HepG2 (cell line): ENCODE results near the gene SLC50A1. TPM values are rescaled to one million over a fixed set of nuclear protein-coding genes. Genes with fewer than 3 reads are reported as not detected.

Experiments
- GLI4 ChIP-seq: sonication (generic); formaldehyde crosslinking; IDR thresholded peaks from 2 replicates; pipeline ENCODE4 v1.5.1; 2020; ENCODE audit warnings: missing genetic modification reagents, mild to moderate bottlenecking, moderate library complexity, borderline replicate concordance
- HNRNPL ChIP-seq: fragments of 200-400 bp; formaldehyde crosslinking; IDR thresholded peaks from 2 replicates; pipeline ENCODE4 v1.6.1; 2017; ENCODE audit warnings: mild to moderate bottlenecking, low read depth, low read length
- PRPF4 ChIP-seq: fragments of 200-400 bp; formaldehyde crosslinking; IDR thresholded peaks from 2 replicates; pipeline ENCODE4 v1.6.1; 2016; ENCODE audit warnings: low read length, low read depth; ENCODE audit not compliant: poor library complexity, severe bottlenecking
- RFX1 ChIP-seq: fragments of 450-650 bp; IDR thresholded peaks from 2 replicates; pipeline ENCODE4 v1.6.1; 2017
- ZBTB21 ChIP-seq: sonication (generic); formaldehyde crosslinking; IDR thresholded peaks from 2 replicates; pipeline ENCODE4 v1.4.0; 2020; ENCODE audit warnings: missing genetic modification reagents
- ZNF33A ChIP-seq: sonication (generic); formaldehyde crosslinking; IDR thresholded peaks from 2 replicates; pipeline ENCODE4 v1.5.1; 2020; ENCODE audit warnings: missing genetic modification reagents, mild to moderate bottlenecking, moderate library complexity, borderline replicate concordance
- ZNF687 ChIP-seq: sonication (generic); formaldehyde crosslinking; IDR thresholded peaks from 2 replicates; pipeline ENCODE4 v1.5.1; 2020; ENCODE audit warnings: mild to moderate bottlenecking, missing genetic modification reagents, moderate library complexity
- polyA plus RNA-seq, 8 experiments: library from polyadenylated mRNA; depleted of rRNA in 3 of 8; stranded (reverse) in 7 of 8; unstranded in 1 of 8; fragments of >200 nt; fragmentation: Illumina TruSeq in 4 of 8; extraction: Trizol in 4 of 8; gene quantifications; 2 replicates each; pipeline versions ENCODE4 v1.2.1 to v1.2.3, GENCODE V29; 2011 to 2016; ENCODE audit warnings: low read depth in 4 of 8, missing spikeins in 1 of 8, mixed read lengths in 1 of 8; ENCODE audit not compliant: insufficient read depth in 1 of 8
- total RNA-seq, 5 experiments: library from RNA; depleted of rRNA; stranded (reverse); fragments of >200 nt; fragmentation: Illumina TruSeq; extraction: Trizol; gene quantifications; 2 replicates each; pipeline ENCODE4 v1.2.3, GENCODE V29; 2016; ENCODE audit warnings: low read depth in 1 of 5

SLC50A1 gene
- total and polyA plus RNA-seq, 2 of the 13 experiments (the other 11 are each of a cell fraction or from before 2014, with no cell fraction given), result 22.5 to 46.8 TPM

- TF ChIP-seq ZNF687 (CRISPR knock-in tag), result no peak
- no peak for TF ChIP-seq GLI4 (CRISPR knock-in tag)
- TF ChIP-seq RFX1, result no peak
- no peak for TF ChIP-seq PRPF4
- TF ChIP-seq ZNF33A (CRISPR knock-in tag), result no peak
- TF ChIP-seq HNRNPL, result no peak
- no peak for TF ChIP-seq ZBTB21 (CRISPR knock-in tag)
These were observed 39.0 kb downstream of the SLC50A1 start (continued) for GRCh38 chr1:155174324-155175280.
